GM12874 (cell line): ENCODE results near the gene CCR7.

Experiments used
- CTCF ChIP-seq: IDR thresholded peaks from 2 replicates; pipeline ENCODE4 v1.5.1; 2011; ENCODE audit warnings: low read depth, mild to moderate bottlenecking, control low read depth, low read length, moderate library complexity; ENCODE audit not compliant: insufficient read depth

CCR7 gene

GRCh38 chr17:40547785-40548478 lies 17.3 kb downstream of the CCR7 start:
- TF ChIP-seq CTCF: no peak

DNA sequence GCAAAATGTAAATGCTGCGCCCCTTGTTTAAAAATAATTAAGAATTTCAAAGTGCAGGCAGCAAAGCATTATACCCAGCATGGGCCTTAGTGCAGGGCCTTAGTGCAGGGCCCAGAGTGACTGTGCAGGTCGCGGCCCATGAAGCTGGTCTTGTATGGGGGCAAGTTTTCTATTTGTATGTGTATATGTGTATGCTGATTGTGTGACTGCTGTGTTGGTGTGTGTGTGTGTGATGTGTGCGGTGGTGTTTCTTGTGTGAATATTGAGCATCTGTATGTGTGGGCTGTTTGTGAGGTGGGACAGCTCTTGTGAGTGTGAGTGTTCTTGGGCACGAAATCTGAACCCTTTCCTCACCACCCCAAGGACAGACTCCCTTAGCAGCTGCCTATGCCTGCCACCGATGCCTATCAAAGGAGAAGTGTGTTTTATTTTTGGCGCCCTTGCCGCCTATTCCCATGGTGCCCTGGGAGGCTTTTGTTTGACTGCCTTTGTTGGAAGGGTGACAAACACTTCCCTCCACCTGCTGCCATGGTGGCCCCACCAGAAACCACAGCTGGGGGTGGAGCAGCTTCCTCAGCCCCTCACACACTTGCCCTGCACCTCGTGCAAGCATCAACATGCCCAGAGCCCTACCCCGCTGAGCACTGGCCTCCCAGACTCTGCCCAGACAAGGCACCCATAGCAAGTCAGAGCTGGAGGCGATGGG lies 18.0 kb downstream of the CCR7 start:
- no peak for TF ChIP-seq CTCF

DNA sequence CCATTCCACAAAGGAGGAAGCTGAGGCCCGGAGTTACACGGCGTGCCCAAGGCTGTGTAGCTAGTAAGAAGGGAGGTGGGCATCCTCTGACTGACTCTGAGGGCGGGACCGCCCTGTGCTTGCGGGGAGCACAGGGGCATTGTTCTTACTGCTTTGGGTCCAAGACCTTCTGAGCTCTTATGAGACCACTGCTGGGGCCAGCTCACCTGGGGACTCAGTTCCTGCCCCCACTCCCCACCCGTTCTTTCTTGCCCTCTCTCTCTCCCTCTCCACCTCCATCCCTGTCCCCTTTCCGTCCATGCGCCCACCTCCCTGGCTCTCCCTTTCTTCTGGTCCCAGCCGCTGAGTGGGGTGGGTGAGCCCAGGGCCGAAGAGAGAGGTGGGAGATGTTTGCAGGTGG lies 19.6 kb downstream of the CCR7 start:
- TF ChIP-seq CTCF: no peak

GRCh38 chr17:40542558-40543411 lies 22.5 kb downstream of the CCR7 start:
- no peak for TF ChIP-seq CTCF

DNA sequence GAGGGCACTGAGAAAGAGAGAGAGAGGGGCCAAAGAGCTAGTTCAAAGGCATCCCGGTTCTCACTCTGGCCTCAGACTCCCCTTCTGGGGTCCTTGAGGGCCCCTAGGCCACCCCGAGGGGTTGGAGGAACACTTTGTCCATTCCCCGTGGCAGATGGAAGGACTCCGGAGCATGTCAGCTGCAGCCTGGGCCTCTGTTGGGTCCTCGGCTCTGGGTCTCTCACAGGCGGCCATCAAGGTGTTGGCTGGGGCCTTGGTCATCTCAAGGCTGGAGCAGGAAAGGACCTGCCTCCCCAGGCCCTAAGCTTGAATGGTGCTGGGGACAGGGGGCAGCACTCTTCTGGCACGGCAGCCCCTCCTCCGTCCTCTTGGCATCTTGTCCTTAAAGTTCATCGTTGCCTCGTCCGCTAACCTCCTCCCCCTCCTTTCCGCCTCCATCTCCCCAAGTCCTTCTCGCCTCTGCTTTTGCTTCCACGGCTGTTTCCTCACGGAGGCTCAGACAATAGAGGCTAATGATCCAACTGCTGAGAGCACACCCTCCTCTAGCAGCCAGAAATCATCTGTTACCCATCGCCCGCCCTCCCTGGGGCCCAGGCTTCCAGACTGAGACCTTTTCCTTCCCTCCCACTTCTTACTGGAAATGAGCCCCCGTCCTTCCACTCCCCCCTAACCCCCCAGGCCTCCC lies 23.3 kb downstream of the CCR7 start:
- TF ChIP-seq CTCF: no peak

DNA sequence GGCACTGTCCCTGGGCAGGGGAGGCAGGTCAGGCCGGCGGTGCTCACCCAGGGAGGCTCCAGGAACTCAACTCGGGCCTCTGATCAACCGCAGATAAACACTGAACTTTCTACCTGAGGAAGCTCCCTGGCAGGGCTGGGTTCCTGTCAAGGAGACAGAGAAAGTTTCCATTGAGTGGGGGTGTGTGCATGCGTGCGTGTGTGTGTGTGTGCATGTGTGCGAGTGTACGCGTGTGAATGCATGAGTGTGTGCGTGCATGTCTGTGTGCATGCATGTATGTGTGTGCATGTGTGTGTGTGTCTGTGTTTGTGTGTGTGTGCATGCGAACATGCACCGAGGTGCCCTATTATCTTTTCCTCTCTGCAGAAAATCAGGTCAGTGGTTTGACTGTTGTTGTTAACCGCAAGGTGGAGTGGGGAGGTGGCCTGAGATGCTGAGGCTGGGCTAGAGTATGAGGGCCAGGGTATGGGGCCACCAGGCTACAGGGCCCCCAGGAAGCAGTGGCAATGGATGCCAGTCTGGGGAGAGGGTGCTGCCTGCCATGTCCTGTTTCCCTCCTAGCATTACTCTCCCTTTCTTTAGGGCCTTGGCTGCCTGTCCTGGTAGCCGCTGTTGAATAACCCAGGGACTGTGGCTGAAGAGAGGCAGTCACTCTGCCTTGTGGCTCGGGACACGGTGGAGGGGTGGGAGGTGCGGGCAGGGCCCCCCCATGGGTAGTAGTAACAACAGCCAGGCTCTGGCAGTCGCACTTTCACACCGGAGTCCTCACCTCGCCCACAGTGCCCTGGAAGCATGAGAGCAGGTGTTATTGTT lies 24.0 kb downstream of the CCR7 start:
- TF ChIP-seq CTCF: no peak
